HepG2 (cell line): ENCODE results near the gene SS18L1. TPM values are rescaled to one million over a fixed set of nuclear protein-coding genes. Genes with fewer than 3 reads are reported as not detected.

Source experiments
- ATAC-seq: fragments of 200-7000 bp; cut with Tn5 transposase; 3 replicates; pipeline ENCODE4 v1.9.1; 2020; ENCODE audit warnings: mild to moderate bottlenecking, moderate library complexity
- BruUV-seq: library from RNA; stranded (reverse); fragments of 400-500 nt; replicated peaks from 2 replicates; lab custom pipeline; 2021; lab: Mats Ljungman, UMichigan
- CTCF ChIA-PET: fragments of 300-600 bp; formaldehyde crosslinking; extraction: SDS; loops from one replicate; lab custom pipeline; 2021; ENCODE audit warnings: low total read pairs, inconsistent platforms, low intra/inter-chr PET ratio; lab: Yijun Ruan, JAX
- POLR2A ChIA-PET: fragments of 350-600 bp; sonication (Branson Sonifier 250); formaldehyde crosslinking; loops from one replicate; lab custom pipeline; 2020; ENCODE audit warnings: antibody characterized with exemption, inconsistent platforms; lab: Yijun Ruan, JAX
- DNase-seq: peaks from one replicate; pipeline ENCODE4 v3.0.0-alpha.2; 2015; ENCODE audit warnings: low spot score
- FAIRE-seq: peaks from 3 replicates; lab custom pipeline; 2011; peaks lifted over from hg19 to GRCh38; lab: Jason Lieb, UNC
- H2AFZ ChIP-seq: one replicate; pipeline ENCODE4 v1.6.1; 2011; ENCODE audit warnings: low read length, inconsistent platforms
- H3K27ac ChIP-seq: fragments of 300-600 bp; 3 replicates; pipeline ENCODE4 v1.8.0; 2011; ENCODE audit warnings: mixed run types, mild to moderate bottlenecking, mixed read lengths, low read length, inconsistent platforms; ENCODE audit not compliant: insufficient read depth; ENCODE audit errors: extremely low read length
- H3K27me3 ChIP-seq, 2 experiments: fragments of 200-600 bp in 1 of 2; 2 replicates in 1 of 2; 3 replicates in 1 of 2; pipeline versions ENCODE4 v1.6.0 to v1.8.0; 2011; ENCODE audit warnings: low read length in 2 of 2, mild to moderate bottlenecking in 2 of 2, moderate library complexity in 2 of 2, inconsistent platforms in 1 of 2; ENCODE audit not compliant: insufficient read depth in 2 of 2, control insufficient read depth in 1 of 2
- H3K36me3 ChIP-seq, 2 experiments: fragments of 200-600 bp in 1 of 2; replicated peaks in 1 of 2; 2 replicates in 1 of 2; 3 replicates in 1 of 2; pipeline versions ENCODE4 v1.5.1 to v1.8.0; 2011; ENCODE audit warnings: low read length in 2 of 2, inconsistent platforms in 1 of 2; ENCODE audit not compliant: insufficient read depth in 2 of 2, control insufficient read depth in 1 of 2
- H3K4me1 ChIP-seq: 2 replicates; pipeline ENCODE4 v1.5.1; 2012; ENCODE audit warnings: low read length, inconsistent platforms; ENCODE audit not compliant: insufficient read depth
- H3K4me2 ChIP-seq: 2 replicates; pipeline ENCODE4 v1.6.0; 2011; ENCODE audit warnings: low read depth, low read length, inconsistent platforms
- H3K4me3 ChIP-seq, 3 experiments: fragments of 200-600 bp in 1 of 3; sonication (generic), shearing (Covaris generic) in 1 of 3; replicated peaks in 1 of 3; 2 replicates each; pipeline ENCODE4 v1.5.1; 2011 to 2016; ENCODE audit warnings: low read length in 3 of 3, inconsistent platforms in 2 of 3, low read depth in 2 of 3, mild to moderate bottlenecking in 2 of 3, control low read depth in 1 of 3, mixed read lengths in 1 of 3; ENCODE audit not compliant: insufficient read depth in 1 of 3
- H3K79me2 ChIP-seq: one replicate; pipeline ENCODE4 v1.6.1; 2011; ENCODE audit warnings: low read length, inconsistent platforms; ENCODE audit not compliant: insufficient read depth
- H3K9ac ChIP-seq: 2 replicates; pipeline ENCODE4 v1.6.0; 2011; ENCODE audit warnings: mild to moderate bottlenecking, low read depth, low read length, inconsistent platforms; ENCODE audit not compliant: insufficient read depth
- H3K9me3 ChIP-seq: 2 replicates; pipeline ENCODE4 v1.5.1; 2012; ENCODE audit warnings: mild to moderate bottlenecking, low read length
- H4K20me1 ChIP-seq: 2 replicates; pipeline ENCODE4 v1.6.0; 2011; ENCODE audit warnings: inconsistent platforms, mild to moderate bottlenecking, low read length, moderate library complexity; ENCODE audit not compliant: insufficient read depth
- CBFB ChIP-seq: sonication (generic); formaldehyde crosslinking; IDR thresholded peaks from 2 replicates; pipeline ENCODE4 v1.4.0; 2020; ENCODE audit warnings: missing genetic modification reagents
- CSRNP2 ChIP-seq: sonication (generic); formaldehyde crosslinking; conservative IDR thresholded peaks from 2 replicates; pipeline ENCODE4 v1.8.0; 2022; ENCODE audit warnings: low read depth, missing genetic modification reagents
- GABPA ChIP-seq, 2 experiments: IDR thresholded peaks; 2 replicates each; pipeline ENCODE4 v1.6.1; 2011 to 2016; ENCODE audit warnings: low read depth in 2 of 2, low read length in 1 of 2, missing biosample characterization in 1 of 2, missing genetic modification characterization in 1 of 2
- HNRNPH1 ChIP-seq: fragments of 200-400 bp; formaldehyde crosslinking; optimal IDR thresholded peaks from 2 replicates; pipeline ENCODE3; 2017; ENCODE audit warnings: mild to moderate bottlenecking, low read depth, low read length
- HOXA3 ChIP-seq: sonication (generic); formaldehyde crosslinking; IDR thresholded peaks from 2 replicates; pipeline ENCODE4 v1.5.0; 2020; ENCODE audit warnings: missing genetic modification reagents
- KLF11 ChIP-seq: IDR thresholded peaks from 2 replicates; pipeline ENCODE4 v1.6.1; 2016; ENCODE audit warnings: missing compliant biosample characterization
- MAFF ChIP-seq: IDR thresholded peaks from 2 replicates; pipeline ENCODE4 v1.6.1; 2011; ENCODE audit warnings: low read depth, low read length, improper control_type of control experiment
- MIER3 ChIP-seq: IDR thresholded peaks from 2 replicates; pipeline ENCODE4 v1.6.1; 2016; ENCODE audit warnings: missing compliant biosample characterization, borderline replicate concordance
- POLR2AphosphoS5 ChIP-seq: IDR thresholded peaks from 2 replicates; pipeline ENCODE4 v1.6.1; 2012; ENCODE audit warnings: low read depth, low read length
- RFXANK ChIP-seq: IDR thresholded peaks from 2 replicates; pipeline ENCODE4 v1.6.1; 2016
- SCMH1 ChIP-seq: sonication (generic); formaldehyde crosslinking; IDR thresholded peaks from 2 replicates; pipeline ENCODE4 v1.9.0; 2021; ENCODE audit warnings: missing genetic modification reagents, mild to moderate bottlenecking, borderline replicate concordance
- TERF1 ChIP-seq: sonication (generic); formaldehyde crosslinking; IDR thresholded peaks from 2 replicates; pipeline ENCODE4 v1.8.0; 2022; ENCODE audit warnings: mild to moderate bottlenecking, missing genetic modification reagents, moderate library complexity
- U2AF2 ChIP-seq: fragments of 200-400 bp; formaldehyde crosslinking; IDR thresholded peaks from 2 replicates; pipeline ENCODE4 v1.6.1; 2017; ENCODE audit warnings: low read depth, mild to moderate bottlenecking, low read length
- UBTF ChIP-seq: sonication (generic); formaldehyde crosslinking; IDR thresholded peaks from 2 replicates; pipeline ENCODE4 v1.4.0; 2020; ENCODE audit warnings: mild to moderate bottlenecking, missing genetic modification reagents
- YEATS4 ChIP-seq: sonication (generic); formaldehyde crosslinking; IDR thresholded peaks from 2 replicates; pipeline ENCODE4 v1.4.0; 2020; ENCODE audit warnings: missing genetic modification reagents, borderline replicate concordance
- ZFP91 ChIP-seq: sonication (generic); formaldehyde crosslinking; IDR thresholded peaks from 2 replicates; pipeline ENCODE4 v1.9.0; 2022; ENCODE audit warnings: missing genetic modification reagents, mild to moderate bottlenecking, borderline replicate concordance
- ZNF337 ChIP-seq: sonication (generic); formaldehyde crosslinking; IDR thresholded peaks from 2 replicates; pipeline ENCODE4 v1.5.1; 2020; ENCODE audit warnings: missing genetic modification reagents, low read depth, mild to moderate bottlenecking, borderline replicate concordance
- ZNF598 ChIP-seq: sonication (generic); formaldehyde crosslinking; IDR thresholded peaks from 2 replicates; pipeline ENCODE4 v1.5.1; 2020; ENCODE audit warnings: mild to moderate bottlenecking, missing genetic modification reagents, borderline replicate concordance
- ZNF749 ChIP-seq: sonication (generic); formaldehyde crosslinking; IDR thresholded peaks from 2 replicates; pipeline ENCODE4 v1.8.0; 2022; ENCODE audit warnings: mild to moderate bottlenecking, missing genetic modification reagents, moderate library complexity, borderline replicate concordance
- ZSCAN9 ChIP-seq: IDR thresholded peaks from 2 replicates; pipeline ENCODE4 v1.6.1; 2016; ENCODE audit warnings: borderline replicate concordance
- WGBS: methylation state at CpG from one replicate; pipeline ENCODE4 v1.1.6; 2017; ENCODE audit warnings: low lambda C conversion rate; 5-methylcytosine and 5-hydroxymethylcytosine counted together
- in situ Hi-C: cut with HindIII; loops from 2 replicates; pipeline ENCODE4 v1.10.0; 2017; ENCODE audit warnings: low pct_unique_long_range_greater_than_20kb; ENCODE audit not compliant: extremely low pct_ligation_motif_present
- intact Hi-C: fragments of 100-400 bp; cut with micrococcal nuclease; formaldehyde crosslinking; loops from one replicate; pipeline ENCODE4 v1.10.0; 2022; ENCODE audit not compliant: unreplicated experiment
- polyA plus RNA-seq, 8 experiments: library from polyadenylated mRNA; depleted of rRNA in 3 of 8; stranded (reverse) in 7 of 8; unstranded in 1 of 8; fragments of >200 nt; fragmentation: Illumina TruSeq in 4 of 8; extraction: Trizol in 4 of 8; gene quantifications; 2 replicates each; pipeline versions ENCODE4 v1.2.1 to v1.2.3, GENCODE V29; 2011 to 2016; ENCODE audit warnings: low read depth in 4 of 8, missing spikeins in 1 of 8, mixed read lengths in 1 of 8; ENCODE audit not compliant: insufficient read depth in 1 of 8
- total RNA-seq, 5 experiments: library from RNA; depleted of rRNA; stranded (reverse); fragments of >200 nt; fragmentation: Illumina TruSeq; extraction: Trizol; gene quantifications; 2 replicates each; pipeline ENCODE4 v1.2.3, GENCODE V29; 2016; ENCODE audit warnings: low read depth in 1 of 5

Gene SS18L1
- total and polyA plus RNA-seq, 2 of the 13 experiments (the other 11 are each of a cell fraction or from before 2014, with no cell fraction given) = 17.8 to 27.6 TPM

DNA sequence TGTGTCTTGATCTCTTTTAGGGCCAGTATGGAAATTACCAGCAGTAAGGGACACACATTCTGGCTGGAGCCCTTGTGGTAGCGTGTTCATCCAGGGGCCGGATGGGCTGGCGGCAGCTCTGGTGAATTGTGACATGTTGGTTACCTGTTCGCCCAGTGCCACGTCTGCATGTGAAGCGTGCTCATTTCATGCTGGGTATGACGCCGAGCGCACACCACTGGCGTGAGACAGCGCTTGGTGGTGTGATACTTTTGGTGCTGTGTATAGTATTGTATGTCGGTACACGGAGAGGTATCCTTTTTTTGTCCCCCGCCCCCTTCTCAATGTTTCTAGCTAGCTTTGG is 35.6 kb downstream of the SS18L1 start:
- intact Hi-C loops = no loop called here
- H3K4me3 ChIP-seq = no peak overlapping the region
- POLR2A ChIA-PET = no interaction called here
- H3K4me1 ChIP-seq = peaks cover 12% of the 10 kb centered on the region
- TF ChIP-seq CSRNP2 (CRISPR knock-in tag) = no peak
- no peak for TF ChIP-seq ZSCAN9 (CRISPR knock-in tag)
- no peak for TF ChIP-seq TERF1 (CRISPR knock-in tag)
- TF ChIP-seq ZFP91 (CRISPR knock-in tag) = no peak
- no peak for TF ChIP-seq POLR2AphosphoS5
- no peak for TF ChIP-seq ZNF337 (CRISPR knock-in tag)
- no peak for TF ChIP-seq MIER3 (CRISPR knock-in tag)
- no peak for TF ChIP-seq ZNF749 (CRISPR knock-in tag)
- TF ChIP-seq U2AF2 = no peak
- no peak for TF ChIP-seq HOXA3 (CRISPR knock-in tag)
- no peak for TF ChIP-seq HNRNPH1
- no peak for TF ChIP-seq YEATS4 (CRISPR knock-in tag)
- TF ChIP-seq RFXANK (CRISPR knock-in tag) = no peak
- TF ChIP-seq KLF11 (CRISPR knock-in tag) = no peak
- no peak for TF ChIP-seq ZNF598 (CRISPR knock-in tag)
- TF ChIP-seq GABPA (IDR thresholded peaks at IDR 0.05; ENCODE audit: low read depth, low read length) = no peak
- no peak for TF ChIP-seq GABPA (CRISPR knock-in tag; IDR thresholded peaks at IDR 0.05; ENCODE audit: low read depth)
- no peak for TF ChIP-seq UBTF (CRISPR knock-in tag)
- TF ChIP-seq MAFF = no peak
- TF ChIP-seq SCMH1 (CRISPR knock-in tag) = no peak
- TF ChIP-seq CBFB (CRISPR knock-in tag) = no peak
- TF ChIP-seq, all 625 proteins: peak for 0
- H2AFZ ChIP-seq = no peak overlapping the region
- FAIRE-seq (no peak), ATAC-seq (no peak), DNase-seq (no peak)
- peaks cover 24 to 33% of the 10 kb centered on the region in 2 experiments for H3K36me3 ChIP-seq
- in situ Hi-C loops = no loop called here
- WGBS = over 99% methylated on average over 13 of the region's 14 CpGs
- H3K27ac ChIP-seq = no peak overlapping the region
- H4K20me1 ChIP-seq = no peaks in the 10 kb centered on the region
- H3K4me2 ChIP-seq = no peak overlapping the region
- peaks cover 17% of the 10 kb centered on the region for H3K79me2 ChIP-seq
- BruUV-seq = no TSS peak
- no peaks in the 10 kb centered on the region; a peak in 2 of 5 replicates for H3K27me3 ChIP-seq
- CTCF ChIA-PET = no interaction called here
- no peaks in the 10 kb centered on the region for H3K9me3 ChIP-seq
- H3K9ac ChIP-seq = no peak overlapping the region
